DOHH2 (cell line): ENCODE results near the gene ALOX12.
A peak's percentile ranks its signal among the peaks of the same experiment; 100 is the strongest.

ENCODE experiments used
- H3F3A ChIP-seq: fragments of 200-600 bp; sonication (generic), shearing (Covaris generic); 2 replicates; pipeline ENCODE4 v1.6.0; 2016; ENCODE audit warnings: antibody characterized with exemption, mild to moderate bottlenecking; ENCODE audit not compliant: control insufficient read depth, insufficient read depth
- H3K27ac ChIP-seq: fragments of 200-600 bp; sonication (generic); 2 replicates; pipeline ENCODE4 v1.5.1; 2014; ENCODE audit warnings: low read depth, mild to moderate bottlenecking, low read length, moderate library complexity
- H3K27me3 ChIP-seq: fragments of 200-600 bp; sonication (generic); 2 replicates; pipeline ENCODE4 v1.6.1; 2014; ENCODE audit warnings: mild to moderate bottlenecking, low read length, mixed read lengths; ENCODE audit not compliant: control insufficient read depth
- H3K36me3 ChIP-seq: fragments of 200-600 bp; sonication (generic); 2 replicates; pipeline ENCODE4 v1.6.1; 2014; ENCODE audit warnings: mild to moderate bottlenecking, low read length, moderate library complexity, mixed read lengths; ENCODE audit not compliant: control insufficient read depth
- H3K4me1 ChIP-seq: fragments of 200-600 bp; sonication (generic); 2 replicates; pipeline ENCODE4 v1.6.1; 2014; ENCODE audit warnings: mild to moderate bottlenecking, low read length, mixed read lengths; ENCODE audit not compliant: control insufficient read depth
- H3K4me2 ChIP-seq: fragments of 200-600 bp; sonication (generic); 2 replicates; pipeline ENCODE4 v1.6.0; 2014; ENCODE audit warnings: mild to moderate bottlenecking, low read length, moderate library complexity
- H3K4me3 ChIP-seq: fragments of 200-600 bp; sonication (generic); 2 replicates; pipeline ENCODE4 v1.5.1; 2014; ENCODE audit warnings: mild to moderate bottlenecking, low read length, mixed read lengths
- H3K79me2 ChIP-seq: fragments of 200-600 bp; sonication (generic); 2 replicates; pipeline ENCODE4 v1.6.1; 2014; ENCODE audit warnings: mild to moderate bottlenecking, low read length, mixed read lengths; ENCODE audit not compliant: control insufficient read depth
- H3K9me2 ChIP-seq: fragments of 200-600 bp; sonication (generic); replicated peaks from 2 replicates; pipeline ENCODE4 v1.6.1; 2014; ENCODE audit warnings: mild to moderate bottlenecking, low read length, mixed read lengths; ENCODE audit not compliant: control insufficient read depth
- H3K9me3 ChIP-seq: fragments of 200-600 bp; sonication (generic); 2 replicates; pipeline ENCODE4 v1.6.1; 2014; ENCODE audit warnings: antibody characterized with exemption, low read length, mixed read lengths; ENCODE audit not compliant: control insufficient read depth, insufficient read depth
- H4K20me1 ChIP-seq: fragments of 200-600 bp; sonication (generic); 2 replicates; pipeline ENCODE4 v1.6.0; 2014; ENCODE audit warnings: low read depth, mild to moderate bottlenecking, antibody characterized with exemption, low read length, moderate library complexity; ENCODE audit not compliant: control insufficient read depth, insufficient read depth
- EZH2phosphoT487 ChIP-seq: fragments of 200-600 bp; sonication (generic); IDR thresholded peaks from 2 replicates; pipeline ENCODE4 v1.6.1; 2017; ENCODE audit warnings: borderline replicate concordance, mild to moderate bottlenecking, antibody characterized with exemption, low read length, moderate library complexity, mixed read lengths
- TF ChIP-seq, protein P1 (sequence below): fragments of 200-600 bp; sonication (generic); IDR thresholded peaks from one replicate; pipeline ENCODE4 v1.5.1; 2014; ENCODE audit warnings: antibody characterized with exemption, mild to moderate bottlenecking, low read depth, low read length; ENCODE audit not compliant: poor library complexity, severe bottlenecking

The ALOX12 gene

DNA sequence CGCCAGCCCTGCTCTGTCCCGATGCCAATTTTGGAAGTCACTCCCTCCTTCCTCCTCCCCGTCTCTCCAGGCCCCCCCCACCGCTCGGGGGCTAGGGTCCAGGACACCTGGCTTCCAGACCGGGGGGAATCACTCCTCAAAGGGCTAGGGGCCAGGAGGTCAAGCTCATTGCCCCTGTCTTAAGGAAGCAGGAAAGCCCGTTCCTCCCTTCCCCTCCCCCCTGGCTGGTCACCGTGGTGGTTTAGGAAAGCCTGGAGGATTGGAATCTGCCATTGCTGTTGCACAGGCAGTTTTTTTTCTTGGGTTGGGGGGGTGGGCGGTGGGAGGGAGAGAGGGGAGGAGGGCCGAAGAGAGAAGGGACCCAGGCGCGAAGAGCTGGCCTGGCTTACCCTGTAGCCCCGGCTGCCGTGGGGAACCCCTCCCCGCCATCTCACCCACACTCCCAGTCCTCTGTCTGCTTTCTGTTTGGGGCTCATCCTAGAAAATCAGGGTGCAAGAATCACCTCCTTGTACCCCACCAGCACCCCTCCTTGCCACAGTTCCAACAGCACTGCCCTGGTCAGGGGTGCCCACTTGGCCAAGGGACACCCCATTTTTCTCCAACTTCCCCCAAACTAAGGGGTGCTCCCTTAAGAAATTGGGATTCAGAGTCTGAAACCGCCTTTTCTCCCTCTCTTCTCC is 24.1 kb downstream of the ALOX12 start:
- no peak overlapping the region for H3K4me3 ChIP-seq
- peaks cover 36% of the 10 kb centered on the region for H3K4me1 ChIP-seq
- TF ChIP-seq, protein P1, sequence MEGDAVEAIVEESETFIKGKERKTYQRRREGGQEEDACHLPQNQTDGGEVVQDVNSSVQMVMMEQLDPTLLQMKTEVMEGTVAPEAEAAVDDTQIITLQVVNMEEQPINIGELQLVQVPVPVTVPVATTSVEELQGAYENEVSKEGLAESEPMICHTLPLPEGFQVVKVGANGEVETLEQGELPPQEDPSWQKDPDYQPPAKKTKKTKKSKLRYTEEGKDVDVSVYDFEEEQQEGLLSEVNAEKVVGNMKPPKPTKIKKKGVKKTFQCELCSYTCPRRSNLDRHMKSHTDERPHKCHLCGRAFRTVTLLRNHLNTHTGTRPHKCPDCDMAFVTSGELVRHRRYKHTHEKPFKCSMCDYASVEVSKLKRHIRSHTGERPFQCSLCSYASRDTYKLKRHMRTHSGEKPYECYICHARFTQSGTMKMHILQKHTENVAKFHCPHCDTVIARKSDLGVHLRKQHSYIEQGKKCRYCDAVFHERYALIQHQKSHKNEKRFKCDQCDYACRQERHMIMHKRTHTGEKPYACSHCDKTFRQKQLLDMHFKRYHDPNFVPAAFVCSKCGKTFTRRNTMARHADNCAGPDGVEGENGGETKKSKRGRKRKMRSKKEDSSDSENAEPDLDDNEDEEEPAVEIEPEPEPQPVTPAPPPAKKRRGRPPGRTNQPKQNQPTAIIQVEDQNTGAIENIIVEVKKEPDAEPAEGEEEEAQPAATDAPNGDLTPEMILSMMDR: no peak
- no peak for TF ChIP-seq EZH2phosphoT487
- no peaks in the 10 kb centered on the region for H3K9me3 ChIP-seq
- peaks cover 7% of the 10 kb centered on the region; the same call in 1 of the 2 replicates for H3F3A ChIP-seq
- H4K20me1 ChIP-seq: no peaks in the 10 kb centered on the region
- H3K27me3 ChIP-seq: peaks cover 10% of the 10 kb centered on the region
- no peak overlapping the region for H3K27ac ChIP-seq
- H3K79me2 ChIP-seq: no peaks in the 10 kb centered on the region
- no peak overlapping the region for H3K4me2 ChIP-seq
- peaks cover 7% of the 10 kb centered on the region; the same call in 1 of the 2 replicates for H3K36me3 ChIP-seq
- no peaks in the 10 kb centered on the region for H3K9me2 ChIP-seq

DNA sequence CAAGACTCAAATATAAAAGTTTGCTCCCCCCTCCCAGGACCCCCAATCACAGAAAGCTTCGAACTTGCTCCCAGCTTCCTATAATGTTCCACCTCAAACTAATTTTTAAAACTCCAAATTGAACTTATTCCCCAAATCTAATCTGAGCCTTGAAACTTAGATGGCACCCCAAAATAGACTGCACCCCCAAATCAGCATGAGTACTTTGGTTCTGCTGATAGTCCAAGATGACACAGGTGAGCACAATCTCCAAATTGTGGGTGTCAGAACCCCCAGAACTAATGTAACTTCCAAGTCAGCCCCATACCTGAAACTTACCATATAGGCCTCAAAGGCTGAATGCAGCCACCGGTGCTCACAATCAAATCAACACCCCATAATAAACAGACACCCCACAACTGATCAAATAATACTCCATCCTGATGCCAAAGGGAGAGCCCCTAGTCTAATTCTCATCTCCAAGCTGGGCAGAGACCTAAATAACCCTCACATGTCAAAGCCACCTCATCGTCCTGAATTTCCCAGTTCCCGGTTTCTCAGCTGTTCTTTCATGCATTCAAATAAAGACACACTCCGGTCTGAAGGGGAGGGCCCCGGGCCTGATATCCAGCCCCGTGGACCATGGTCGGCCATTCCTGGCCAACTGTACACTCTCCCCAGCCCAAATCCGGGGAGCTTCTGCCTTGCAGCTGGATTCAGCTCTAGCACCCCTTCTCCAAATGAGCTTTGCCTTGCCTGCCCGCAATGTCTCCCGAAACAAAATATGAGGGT is 25.2 kb downstream of the ALOX12 start:
- Histone ChIP-seq H3F3A (peaks cover 5% of the 10 kb centered on the region; the same call in 1 of the 2 replicates), H4K20me1 (no peaks in the 10 kb centered on the region), H3K9me3 (no peaks in the 10 kb centered on the region), H3K27ac (no peak overlapping the region), H3K4me3 (no peak overlapping the region), H3K27me3 (peaks cover 10% of the 10 kb centered on the region), H3K36me3 (peaks cover 7% of the 10 kb centered on the region; the same call in 1 of the 2 replicates), H3K79me2 (no peaks in the 10 kb centered on the region), H3K9me2 (no peaks in the 10 kb centered on the region), H3K4me1 (peaks cover 25% of the 10 kb centered on the region), H3K4me2 (peak overlapping the region; percentile 56; the same call in 1 of the 2 replicates)
- TF ChIP-seq, protein P1: no peak
- no peak for TF ChIP-seq EZH2phosphoT487

DNA sequence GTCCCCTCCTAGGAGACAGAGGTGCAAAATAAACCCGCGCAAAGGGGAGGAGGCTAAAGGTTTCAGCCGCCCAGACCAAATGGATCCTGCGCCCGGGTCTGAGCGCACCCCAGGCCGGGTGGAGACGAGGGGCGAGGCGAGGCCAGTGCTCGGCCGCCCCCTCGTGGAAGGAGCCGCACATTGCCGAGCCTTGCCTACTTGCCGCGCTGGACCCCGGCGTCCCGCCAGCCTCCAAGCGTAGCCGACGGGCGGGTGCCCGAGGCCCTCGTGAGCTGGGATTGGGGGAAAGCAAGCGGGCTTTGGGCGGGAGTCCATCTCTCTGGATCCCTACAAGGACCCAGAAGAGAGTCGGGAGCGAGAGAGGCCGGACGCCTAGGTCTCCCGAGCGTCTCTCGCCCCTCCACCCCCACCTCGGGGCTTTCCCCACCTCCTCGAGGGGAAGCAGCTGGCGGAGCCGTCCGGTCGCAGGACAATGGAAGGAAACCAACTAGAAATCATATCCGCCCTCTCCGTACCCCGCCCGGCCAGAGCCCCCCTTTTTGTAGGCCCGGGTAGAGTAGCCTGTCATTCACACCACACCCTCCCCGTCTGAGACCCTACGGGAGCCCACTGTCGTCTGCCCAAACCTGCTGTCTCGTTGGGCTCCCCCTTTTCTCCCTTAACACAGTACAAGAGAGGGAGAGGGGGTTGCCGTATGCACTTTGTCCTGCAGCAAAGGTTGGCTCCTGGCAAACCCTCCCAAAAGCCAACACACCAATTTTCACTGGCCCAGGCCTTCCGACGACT is 26.3 kb downstream of the ALOX12 start:
- peaks cover 2% of the 10 kb centered on the region; the same call in 1 of the 2 replicates for H3K36me3 ChIP-seq
- H3K9me3 ChIP-seq: no peaks in the 10 kb centered on the region
- H3K27me3 ChIP-seq: peaks cover 10% of the 10 kb centered on the region
- H3F3A ChIP-seq: peaks cover 2% of the 10 kb centered on the region; the same call in 1 of the 2 replicates
- TF ChIP-seq, protein P1: peak; percentile 89
- no peak for TF ChIP-seq EZH2phosphoT487
- no peaks in the 10 kb centered on the region for H4K20me1 ChIP-seq
- peak overlapping the region; percentile 49 for H3K4me3 ChIP-seq
- H3K9me2 ChIP-seq: no peaks in the 10 kb centered on the region
- no peaks in the 10 kb centered on the region for H3K79me2 ChIP-seq
- H3K4me2 ChIP-seq: peak overlapping the region; percentile 56
- H3K27ac ChIP-seq: no peak overlapping the region
- peaks cover 25% of the 10 kb centered on the region for H3K4me1 ChIP-seq
